Gastrocnemius medialis (tissue), 4 donors: Measurements from ENCODE around the gene MRPL19. TPM values are rescaled to one million over a fixed set of nuclear protein-coding genes. Genes with fewer than 3 reads are reported as not detected.

Experiments used
- ATAC-seq, 2 donors: fragments of 150-250 bp; one replicate each; pipeline ENCODE4 v1.9.1; 2016
- DNase-seq, 2 donors: peaks; one replicate each; pipeline ENCODE4 v3.0.0-alpha.2; 2019
- H3K27ac ChIP-seq, 4 donors: fragments of 200-600 bp; sonication (generic); 1 replicate in 1 of 4; 2 replicates in 3 of 4; pipeline ENCODE4 v1.5.1; 2016 to 2018; ENCODE audit warnings: mild to moderate bottlenecking in 2 of 4, moderate library complexity in 1 of 4
- H3K27me3 ChIP-seq, 3 donors: fragments of 200-600 bp; sonication (generic) in 2 of 3; 1 replicate in 1 of 3; 2 replicates in 2 of 3; pipeline versions ENCODE4 v1.5.1 to v1.6.0; 2016 to 2019; ENCODE audit warnings: mild to moderate bottlenecking in 1 of 3, moderate library complexity in 1 of 3
- H3K36me3 ChIP-seq, 2 donors: fragments of 200-600 bp; sonication (generic) in 1 of 2; one replicate each; pipeline ENCODE4 v1.5.1; 2017 to 2018
- H3K4me1 ChIP-seq, 2 donors: fragments of 200-600 bp; sonication (generic) in 1 of 2; one replicate each; pipeline ENCODE4 v1.5.1; 2016 to 2017; ENCODE audit warnings: mild to moderate bottlenecking in 2 of 2
- H3K4me3 ChIP-seq, 4 donors: fragments of 200-600 bp; sonication (generic) in 3 of 4; 1 replicate in 1 of 4; 2 replicates in 3 of 4; pipeline ENCODE4 v1.5.1; 2016 to 2019; ENCODE audit warnings: mild to moderate bottlenecking in 2 of 4
- H3K9me3 ChIP-seq, 3 donors: fragments of 200-600 bp; sonication (generic) in 2 of 3; 1 replicate in 1 of 3; 2 replicates in 2 of 3; pipeline ENCODE4 v1.5.1; 2016 to 2019
- POLR2A ChIP-seq, 2 donors: fragments of 450-650 bp; IDR thresholded peaks; one replicate each; pipeline ENCODE4 v1.6.1; 2017; ENCODE audit warnings: antibody characterized with exemption in 2 of 2, mild to moderate bottlenecking in 2 of 2, moderate library complexity in 2 of 2
- in situ Hi-C, 4 donors: fragments of 200-750 bp; cut with MboI; loops; one replicate each; pipeline versions ENCODE4 v1.15.0 to v1.8.0; 2017; ENCODE audit warnings: low sequenced_read_pairs in 4 of 4
- intact Hi-C: fragments of 100-400 bp; cut with DNase I; formaldehyde crosslinking; loops from one replicate; pipeline ENCODE4 v1.15.1; 2023; ENCODE audit warnings: low total_unique reads
- total RNA-seq, 4 donors: library from RNA; depleted of rRNA; stranded (reverse); fragments of >200 nt; gene quantifications; one replicate each; pipeline versions ENCODE4 v1.1.0 to v1.2.3, GENCODE V29; 2016
- TF ChIP-seq, protein P1 (sequence below), 5 experiments: fragments of 450-650 bp in 3 of 5; fragments of 200-600 bp in 2 of 5; sonication (generic) in 2 of 5; IDR thresholded peaks in 4 of 5; conservative IDR thresholded peaks in 1 of 5; 1 replicate in 4 of 5; 2 replicates in 1 of 5; pipeline ENCODE4 v1.5.1; 2016 to 2019; ENCODE audit warnings: antibody characterized with exemption in 5 of 5, mild to moderate bottlenecking in 3 of 5, moderate library complexity in 3 of 5

MRPL19 gene
- total RNA-seq, 4 donors from 2014 or later, result 25.4 to 95.3 (median 69.8) TPM

DNA sequence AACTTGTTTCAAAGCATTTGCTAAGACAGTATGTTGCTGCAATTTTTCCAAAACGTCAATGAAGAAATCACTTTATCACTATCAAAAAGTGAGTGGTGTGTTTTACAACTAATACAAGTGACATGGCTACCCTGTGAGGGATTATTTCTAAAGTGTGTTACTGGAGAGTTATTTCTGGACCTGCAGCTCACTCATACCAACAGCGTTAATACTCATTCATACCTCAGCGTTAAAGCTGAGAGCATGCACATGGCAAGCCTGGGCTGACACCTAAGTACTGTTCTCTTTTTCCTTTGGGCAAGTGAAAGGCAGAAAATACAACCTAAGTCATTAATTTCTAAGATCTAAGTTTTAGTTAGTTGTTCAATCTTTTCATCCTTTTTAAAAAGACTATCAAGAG, 13.0 kb upstream of the MRPL19 start:
- DNase-seq (no peak), ATAC-seq (peak; percentile 69 to 89)
- no peaks in the 10 kb centered on the region for H3K9me3 ChIP-seq
- in situ Hi-C loops (no loop called here), intact Hi-C loops (no loop called here)
- H3K36me3 ChIP-seq, result no peaks in the 10 kb centered on the region
- no peak for TF ChIP-seq POLR2A (IDR thresholded peaks at IDR 0.05)
- TF ChIP-seq, protein P1, sequence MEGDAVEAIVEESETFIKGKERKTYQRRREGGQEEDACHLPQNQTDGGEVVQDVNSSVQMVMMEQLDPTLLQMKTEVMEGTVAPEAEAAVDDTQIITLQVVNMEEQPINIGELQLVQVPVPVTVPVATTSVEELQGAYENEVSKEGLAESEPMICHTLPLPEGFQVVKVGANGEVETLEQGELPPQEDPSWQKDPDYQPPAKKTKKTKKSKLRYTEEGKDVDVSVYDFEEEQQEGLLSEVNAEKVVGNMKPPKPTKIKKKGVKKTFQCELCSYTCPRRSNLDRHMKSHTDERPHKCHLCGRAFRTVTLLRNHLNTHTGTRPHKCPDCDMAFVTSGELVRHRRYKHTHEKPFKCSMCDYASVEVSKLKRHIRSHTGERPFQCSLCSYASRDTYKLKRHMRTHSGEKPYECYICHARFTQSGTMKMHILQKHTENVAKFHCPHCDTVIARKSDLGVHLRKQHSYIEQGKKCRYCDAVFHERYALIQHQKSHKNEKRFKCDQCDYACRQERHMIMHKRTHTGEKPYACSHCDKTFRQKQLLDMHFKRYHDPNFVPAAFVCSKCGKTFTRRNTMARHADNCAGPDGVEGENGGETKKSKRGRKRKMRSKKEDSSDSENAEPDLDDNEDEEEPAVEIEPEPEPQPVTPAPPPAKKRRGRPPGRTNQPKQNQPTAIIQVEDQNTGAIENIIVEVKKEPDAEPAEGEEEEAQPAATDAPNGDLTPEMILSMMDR (IDR thresholded peaks at IDR 0.05 in 4 of 5, conservative IDR thresholded peaks at IDR 0.05 in 1 of 5), result no peak
- peaks cover 0 to 21% of the 10 kb centered on the region in 2 donors for H3K4me1 ChIP-seq
- H3K4me3 ChIP-seq, result no peak overlapping the region
- H3K27ac ChIP-seq, result peak overlapping the region in 1 of 4 donors; percentile 14
- H3K27me3 ChIP-seq, result no peaks in the 10 kb centered on the region

DNA sequence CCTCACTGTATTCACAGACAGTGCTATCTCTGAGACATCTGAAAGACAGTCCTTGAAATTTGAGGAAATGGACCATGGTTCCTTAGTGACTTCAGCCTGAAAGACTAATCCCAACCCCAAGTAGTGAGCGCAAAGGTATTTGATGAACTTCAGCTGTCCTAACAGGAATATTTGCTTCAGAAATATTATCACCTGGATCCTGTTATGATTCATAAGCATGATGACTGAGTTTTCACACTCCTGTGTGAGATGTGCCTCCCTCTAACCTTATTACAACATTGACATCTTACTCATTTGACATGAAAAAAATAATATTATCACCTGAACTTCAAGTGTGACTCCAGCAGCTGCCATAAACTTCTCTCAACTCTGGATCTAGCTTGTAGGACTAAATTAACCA, 11.6 kb upstream of the MRPL19 start:
- Histone ChIP-seq H3K27me3 (no peaks in the 10 kb centered on the region), H3K4me3 (no peak overlapping the region), H3K27ac (no peak overlapping the region), H3K36me3 (no peaks in the 10 kb centered on the region), H3K9me3 (no peaks in the 10 kb centered on the region), H3K4me1 (peaks cover 0 to 21% of the 10 kb centered on the region in 2 donors)
- ATAC-seq, result no peak
- TF ChIP-seq, protein P1 (IDR thresholded peaks at IDR 0.05 in 4 of 5, conservative IDR thresholded peaks at IDR 0.05 in 1 of 5), result no peak
- no peak for TF ChIP-seq POLR2A (IDR thresholded peaks at IDR 0.05)
- DNase-seq, result no peak
- intact Hi-C loops (no loop called here), in situ Hi-C loops (loop anchor here in 1 of 4 donors (5.0 kb wide), 1 partner anchor 47 kb away; no protein-coding TSS in a partner anchor)

DNA sequence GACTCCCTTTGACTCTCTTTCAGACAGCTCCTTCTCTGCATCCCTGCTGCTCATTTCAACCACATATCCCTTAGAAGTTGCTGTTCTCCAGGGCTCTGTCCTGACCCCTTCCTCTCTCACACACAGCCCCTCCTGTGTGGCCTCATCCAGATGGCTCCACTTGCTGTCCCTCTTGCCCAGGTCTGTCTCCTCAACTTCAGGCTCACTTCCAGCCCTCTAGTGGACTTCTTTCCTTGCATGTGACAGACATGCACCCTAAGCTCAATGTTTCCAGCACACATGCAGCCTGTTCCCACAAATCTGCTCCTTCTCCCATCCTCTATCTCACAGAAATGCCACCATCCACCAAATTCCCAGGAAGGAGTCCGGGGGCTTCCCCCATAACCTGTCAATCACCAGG, 9.0 kb upstream of the MRPL19 start:
- H3K27me3 ChIP-seq, result no peaks in the 10 kb centered on the region
- no peaks in the 10 kb centered on the region for H3K9me3 ChIP-seq
- DNase-seq (no peak), ATAC-seq (no peak)
- in situ Hi-C loops, result loop anchor here in 1 of 4 donors (5.0 kb wide), 1 partner anchor 45 kb away; no protein-coding TSS in a partner anchor
- no peaks in the 10 kb centered on the region for H3K36me3 ChIP-seq
- H3K4me1 ChIP-seq, result peaks cover 20 to 27% of the 10 kb centered on the region in 2 donors
- H3K4me3 ChIP-seq, result no peak overlapping the region
- no peak for TF ChIP-seq POLR2A (IDR thresholded peaks at IDR 0.05)
- TF ChIP-seq, protein P1 (IDR thresholded peaks at IDR 0.05 in 4 of 5, conservative IDR thresholded peaks at IDR 0.05 in 1 of 5), result no peak
- intact Hi-C loops, result no loop called here
- no peak overlapping the region for H3K27ac ChIP-seq

DNA sequence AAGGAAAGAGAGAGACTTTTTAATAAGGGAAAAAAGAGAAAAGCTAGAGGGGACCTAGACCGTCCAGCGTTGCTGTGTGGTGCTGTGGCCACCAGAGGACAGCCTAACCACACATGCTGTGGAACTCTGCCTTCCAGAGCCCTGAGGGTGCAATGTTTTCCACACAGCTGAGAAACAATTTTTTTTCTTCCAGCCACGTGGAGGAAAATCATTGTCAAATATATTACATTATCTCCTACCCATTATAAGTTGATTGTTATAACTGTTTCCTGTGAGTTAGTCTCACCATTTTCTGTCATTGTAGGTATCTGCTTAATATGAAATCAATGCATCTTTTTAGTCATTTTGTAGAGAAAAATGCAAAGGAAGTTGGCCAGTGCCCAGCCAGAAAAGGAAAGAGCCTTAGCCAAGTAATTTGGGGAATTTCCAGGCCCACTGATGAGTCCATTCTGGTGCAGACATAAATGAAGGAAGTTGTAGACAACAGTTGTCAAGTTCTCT, 5.9 kb upstream of the MRPL19 start:
- ATAC-seq (peak; percentile 60 to 79), DNase-seq (peak; percentile 68 to 72)
- no peaks in the 10 kb centered on the region for H3K9me3 ChIP-seq
- peak overlapping the region; percentile 87 to 92 (median 88) for H3K27ac ChIP-seq
- H3K36me3 ChIP-seq, result no peaks in the 10 kb centered on the region
- H3K27me3 ChIP-seq, result no peaks in the 10 kb centered on the region
- in situ Hi-C loops, result loop anchor here in 2 of 4 donors (5.0 kb wide), 1 partner anchor 37 kb away; no protein-coding TSS in a partner anchor
- no peak overlapping the region for H3K4me3 ChIP-seq
- H3K4me1 ChIP-seq, result peaks cover 31 to 42% of the 10 kb centered on the region in 2 donors
- intact Hi-C loops, result loop anchor here (1.0 to 10.0 kb wide), 3 partner anchors 37 to 806 kb away; partner anchors contain the start of genes GCFC2 and HK2
- TF ChIP-seq, protein P1 (IDR thresholded peaks at IDR 0.05 in 4 of 5, conservative IDR thresholded peaks at IDR 0.05 in 1 of 5), result peak; percentile 96 to 100 (median 99)
- TF ChIP-seq POLR2A (IDR thresholded peaks at IDR 0.05), result no peak
